ENCODE data around the gene TCF23.

The TCF23 gene

GRCh38 chr2:27134781-27135477 lies 13.9 kb upstream of the TCF23 start:
- H3K9me3 ChIP-seq, result no peaks in the 10 kb centered on the region
- peak overlapping the region; percentile 85 for H3K4me3 ChIP-seq
- H3K27me3 ChIP-seq (ENCODE audit: low read depth), result no peaks in the 10 kb centered on the region
- in situ Hi-C loops (cut with MboI; ENCODE audit: low sequenced_read_pairs), result no loop called here
- peaks cover 33% of the 10 kb centered on the region for H3K36me3 ChIP-seq (replicated peaks)
- H3K4me1 ChIP-seq, result peaks cover 9% of the 10 kb centered on the region
- no peak for DNase-seq (ENCODE audit: low spot score in 2 of 2)

GRCh38 chr2:27135478-27135955 lies 13.3 kb upstream of the TCF23 start:
- H3K4me3 ChIP-seq, result no peak overlapping the region
- DNase-seq (ENCODE audit: low spot score in 2 of 2), result no peak
- in situ Hi-C loops (cut with MboI; ENCODE audit: low sequenced_read_pairs), result no loop called here
- H3K27me3 ChIP-seq (ENCODE audit: low read depth), result no peaks in the 10 kb centered on the region
- peaks cover 27% of the 10 kb centered on the region for H3K36me3 ChIP-seq (replicated peaks)
- H3K9me3 ChIP-seq, result no peaks in the 10 kb centered on the region
- peaks cover 9% of the 10 kb centered on the region for H3K4me1 ChIP-seq

- H3K9me3 ChIP-seq, result no peaks in the 10 kb centered on the region
- peaks cover 16% of the 10 kb centered on the region for H3K36me3 ChIP-seq (replicated peaks)
- peaks cover 9% of the 10 kb centered on the region for H3K4me1 ChIP-seq
- H3K4me3 ChIP-seq, result no peak overlapping the region
- in situ Hi-C loops (cut with MboI; ENCODE audit: low sequenced_read_pairs), result no loop called here
- DNase-seq (ENCODE audit: low spot score in 2 of 2), result no peak
- no peaks in the 10 kb centered on the region for H3K27me3 ChIP-seq (ENCODE audit: low read depth)
Measured at GRCh38 chr2:27136751-27137150, 12.1 kb upstream of the TCF23 start.

GRCh38 chr2:27137322-27137935 lies 11.4 kb upstream of the TCF23 start:
- Histone ChIP-seq H3K4me1 (peaks cover 9% of the 10 kb centered on the region), H3K27me3 (ENCODE audit: low read depth) (no peaks in the 10 kb centered on the region), H3K9me3 (no peaks in the 10 kb centered on the region), H3K36me3 (replicated peaks) (peaks cover 10% of the 10 kb centered on the region), H3K4me3 (no peak overlapping the region)
- DNase-seq (ENCODE audit: low spot score in 2 of 2), result no peak
- in situ Hi-C loops (cut with MboI; ENCODE audit: low sequenced_read_pairs), result no loop called here

GRCh38 chr2:27138111-27138510 lies 10.7 kb upstream of the TCF23 start:
- Histone ChIP-seq H3K36me3 (replicated peaks) (peaks cover 3% of the 10 kb centered on the region), H3K4me3 (no peak overlapping the region), H3K4me1 (peaks cover 9% of the 10 kb centered on the region), H3K27me3 (ENCODE audit: low read depth) (0 out of 2 replicates have a peak, but pooled peaks cover 4% of the 10 kb centered on the region), H3K9me3 (no peaks in the 10 kb centered on the region; the same call in 1 of the 2 replicates)
- in situ Hi-C loops (cut with MboI; ENCODE audit: low sequenced_read_pairs), result no loop called here
- DNase-seq (ENCODE audit: low spot score in 2 of 2), result no peak

- in situ Hi-C loops (cut with MboI; ENCODE audit: low sequenced_read_pairs), result no loop called here
- Histone ChIP-seq H3K9me3 (no peaks in the 10 kb centered on the region; the same call in 1 of the 2 replicates), H3K27me3 (ENCODE audit: low read depth) (peaks cover 15% of the 10 kb centered on the region), H3K36me3 (replicated peaks) (peaks cover under 1% of the 10 kb centered on the region), H3K4me1 (peaks cover 3% of the 10 kb centered on the region; the same call in 1 of the 2 replicates), H3K4me3 (no peak within 1 kb of the TSS)
- DNase-seq (ENCODE audit: low spot score in 2 of 2), result no peak
Measured at GRCh38 chr2:27139310-27139709, 9.5 kb upstream of the TCF23 start, which contains the start of gene PRR30. Gene PRR30, minus strand, starts transcription at chr2:27139410. Its CDS starts 1,081 bp downstream, at chr2:27138329.

GRCh38 chr2:27143285-27143684 lies 5.5 kb upstream of the TCF23 start:
- no peaks in the 10 kb centered on the region; the same call in 1 of the 2 replicates for H3K9me3 ChIP-seq
- no peak for DNase-seq (ENCODE audit: low spot score in 2 of 2)
- in situ Hi-C loops (cut with MboI; ENCODE audit: low sequenced_read_pairs), result no loop called here

GRCh38 chr2:27145682-27146081 lies 3.1 kb upstream of the TCF23 start:
- peaks cover 15% of the 10 kb centered on the region for H3K27me3 ChIP-seq (ENCODE audit: low read depth)
- DNase-seq (ENCODE audit: low spot score in 2 of 2), result no peak

More at GRCh38 chr2:27143285-27143684, 5.5 kb upstream of the TCF23 start:
- Histone ChIP-seq H3K27me3 (ENCODE audit: low read depth) (peaks cover 15% of the 10 kb centered on the region), H3K36me3 (replicated peaks) (no peaks in the 10 kb centered on the region), H3K4me1 (no peaks in the 10 kb centered on the region), H3K4me3 (no peak overlapping the region)

GRCh38 chr2:27147935-27148334 lies 869 bp upstream of the TCF23 start:
- no peaks in the 10 kb centered on the region; the same call in 1 of the 2 replicates for H3K9me3 ChIP-seq
- no peaks in the 10 kb centered on the region for H3K36me3 ChIP-seq (replicated peaks)
- H3K27me3 ChIP-seq (ENCODE audit: low read depth), result peaks cover 13% of the 10 kb centered on the region
- DNase-seq (ENCODE audit: low spot score in 2 of 2), result no peak
- no peaks in the 10 kb centered on the region for H3K4me1 ChIP-seq
- in situ Hi-C loops (cut with MboI; ENCODE audit: low sequenced_read_pairs), result no loop called here
- H3K4me3 ChIP-seq, result no peak overlapping the region

More at GRCh38 chr2:27145682-27146081, 3.1 kb upstream of the TCF23 start:
- Histone ChIP-seq H3K36me3 (replicated peaks) (no peaks in the 10 kb centered on the region), H3K4me1 (no peaks in the 10 kb centered on the region), H3K4me3 (no peak overlapping the region), H3K9me3 (no peaks in the 10 kb centered on the region; the same call in 1 of the 2 replicates)
- in situ Hi-C loops (cut with MboI; ENCODE audit: low sequenced_read_pairs), result no loop called here

- in situ Hi-C loops (cut with MboI; ENCODE audit: low sequenced_read_pairs), result no loop called here
- Histone ChIP-seq H3K9me3 (no peaks in the 10 kb centered on the region), H3K4me1 (no peaks in the 10 kb centered on the region), H3K27me3 (ENCODE audit: low read depth) (no peaks in the 10 kb centered on the region), H3K4me3 (no peak overlapping the region), H3K36me3 (replicated peaks) (no peaks in the 10 kb centered on the region)
- no peak for DNase-seq (ENCODE audit: low spot score in 2 of 2)
Measured at GRCh38 chr2:27149570-27150405, 984 bp downstream of the TCF23 start.

- Histone ChIP-seq H3K27me3 (ENCODE audit: low read depth) (no peaks in the 10 kb centered on the region), H3K4me1 (no peaks in the 10 kb centered on the region), H3K9me3 (no peaks in the 10 kb centered on the region), H3K36me3 (replicated peaks) (no peaks in the 10 kb centered on the region), H3K4me3 (no peak overlapping the region)
- no peak for DNase-seq (ENCODE audit: low spot score in 2 of 2)
- in situ Hi-C loops (cut with MboI; ENCODE audit: low sequenced_read_pairs), result no loop called here
Measured at GRCh38 chr2:27150639-27151230, 1.9 kb downstream of the TCF23 start.

- Histone ChIP-seq H3K4me3 (no peak overlapping the region), H3K4me1 (no peaks in the 10 kb centered on the region), H3K27me3 (ENCODE audit: low read depth) (no peaks in the 10 kb centered on the region), H3K36me3 (replicated peaks) (no peaks in the 10 kb centered on the region), H3K9me3 (no peaks in the 10 kb centered on the region)
- DNase-seq (ENCODE audit: low spot score in 2 of 2), result no peak
- in situ Hi-C loops (cut with MboI; ENCODE audit: low sequenced_read_pairs), result no loop called here
Measured at GRCh38 chr2:27152102-27152795, 3.4 kb downstream of the TCF23 start.
